Activated naive CD8-positive, alpha-beta T cell treated with anti-CD3 and anti-CD28 coated beads, Interleukin-2, amount 50 U/mL, for 16 hours (primary cell): ENCODE measurements around the gene ACOX1.

Experiments used
- DNase-seq: peaks from one replicate; pipeline ENCODE4 v3.0.0-alpha.2; 2020; ENCODE audit warnings: low read depth, low spot score

The ACOX1 gene

DNA sequence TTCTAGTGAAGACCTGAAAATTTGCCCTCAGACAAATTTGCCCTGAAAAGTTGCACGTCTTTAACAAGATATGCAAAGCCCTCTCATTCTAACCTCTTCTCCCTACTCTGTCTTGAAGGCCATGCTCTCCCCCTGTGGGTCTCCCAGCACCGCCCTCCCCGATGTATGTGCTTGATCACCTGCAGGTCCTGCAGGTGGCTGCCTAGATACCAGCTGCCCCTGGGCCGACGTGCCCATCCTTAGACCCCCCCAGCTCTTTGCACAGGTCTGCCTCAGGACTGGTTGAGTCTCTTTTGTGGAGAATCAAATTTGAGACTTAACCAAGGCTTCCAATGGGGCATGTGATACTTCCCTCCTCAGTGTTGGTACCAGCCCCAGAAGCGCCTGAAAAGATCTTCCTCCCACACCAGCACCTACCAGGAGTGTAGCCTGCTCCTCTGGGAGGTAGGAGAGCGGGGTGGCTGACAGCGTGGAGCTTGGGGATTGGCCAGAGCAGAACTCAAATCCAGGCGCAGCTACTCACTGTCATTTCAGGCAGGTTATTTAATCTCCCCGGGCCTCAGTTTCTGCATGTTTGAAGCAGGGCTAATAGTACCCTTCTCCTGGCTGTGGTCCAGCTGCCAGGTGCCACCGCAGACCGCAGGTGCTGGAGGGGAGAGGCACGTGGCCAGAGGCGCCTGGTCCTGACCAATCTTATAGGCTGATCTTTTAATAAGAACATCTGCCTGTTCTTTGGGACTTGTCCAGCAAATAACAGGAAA is 69.7 kb downstream of the ACOX1 start:
- DNase-seq = no peak

- no peak for DNase-seq
Measured at GRCh38 chr17:75908201-75908600, 70.8 kb downstream of the ACOX1 start.

GRCh38 chr17:75906143-75906884 is 72.7 kb downstream of the ACOX1 start:
- no peak for DNase-seq

DNA sequence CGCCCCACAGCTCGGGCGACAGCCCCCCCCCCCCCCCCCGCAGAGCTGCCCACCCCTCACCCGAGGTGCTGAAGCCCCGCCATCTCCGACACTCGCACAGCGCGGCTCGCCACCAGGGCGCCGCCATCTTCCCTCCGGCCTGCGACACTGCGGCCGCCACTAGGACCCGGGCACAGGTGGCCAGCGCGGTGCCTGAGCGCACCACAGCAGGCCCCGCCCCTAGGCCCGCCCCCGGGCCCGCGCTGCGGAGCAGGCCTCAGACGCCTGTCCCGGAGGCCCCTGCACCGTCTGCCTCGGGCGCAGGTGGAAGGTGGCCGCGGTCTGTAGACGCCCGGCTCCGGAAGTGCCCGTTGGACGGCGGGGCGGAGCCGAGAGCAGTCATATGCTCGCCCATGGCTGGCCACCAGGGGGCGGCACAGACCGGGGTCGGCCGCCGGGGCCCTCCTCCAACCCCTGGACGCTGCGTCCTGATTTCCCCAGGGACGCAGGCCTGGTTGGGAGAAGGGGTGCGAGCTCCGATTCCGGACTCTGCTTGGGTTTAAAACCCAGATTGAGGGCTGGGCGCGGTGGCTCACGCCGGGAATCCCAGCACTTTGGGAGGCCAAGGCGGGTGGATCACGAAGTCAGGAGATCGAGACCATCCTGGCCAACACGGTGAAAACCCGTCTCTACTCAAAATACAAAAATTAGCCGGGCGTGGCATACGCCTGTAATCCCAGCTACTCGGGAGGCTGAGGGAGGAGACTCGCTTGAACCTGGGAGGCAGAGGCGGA is 74.0 kb downstream of the ACOX1 start, which contains the start of gene MRPL38:
Gene MRPL38 (minus strand): TSS at position 136 of the 773 bp plus-strand sequence. CDS start 9 bp downstream, at position 127.
- DNase-seq = peak; percentile 90

GRCh38 chr17:75902406-75902805 is 76.6 kb downstream of the ACOX1 start:
- no peak for DNase-seq

- no peak for DNase-seq
Measured at GRCh38 chr17:75901727-75902126, 77.2 kb downstream of the ACOX1 start.

DNA sequence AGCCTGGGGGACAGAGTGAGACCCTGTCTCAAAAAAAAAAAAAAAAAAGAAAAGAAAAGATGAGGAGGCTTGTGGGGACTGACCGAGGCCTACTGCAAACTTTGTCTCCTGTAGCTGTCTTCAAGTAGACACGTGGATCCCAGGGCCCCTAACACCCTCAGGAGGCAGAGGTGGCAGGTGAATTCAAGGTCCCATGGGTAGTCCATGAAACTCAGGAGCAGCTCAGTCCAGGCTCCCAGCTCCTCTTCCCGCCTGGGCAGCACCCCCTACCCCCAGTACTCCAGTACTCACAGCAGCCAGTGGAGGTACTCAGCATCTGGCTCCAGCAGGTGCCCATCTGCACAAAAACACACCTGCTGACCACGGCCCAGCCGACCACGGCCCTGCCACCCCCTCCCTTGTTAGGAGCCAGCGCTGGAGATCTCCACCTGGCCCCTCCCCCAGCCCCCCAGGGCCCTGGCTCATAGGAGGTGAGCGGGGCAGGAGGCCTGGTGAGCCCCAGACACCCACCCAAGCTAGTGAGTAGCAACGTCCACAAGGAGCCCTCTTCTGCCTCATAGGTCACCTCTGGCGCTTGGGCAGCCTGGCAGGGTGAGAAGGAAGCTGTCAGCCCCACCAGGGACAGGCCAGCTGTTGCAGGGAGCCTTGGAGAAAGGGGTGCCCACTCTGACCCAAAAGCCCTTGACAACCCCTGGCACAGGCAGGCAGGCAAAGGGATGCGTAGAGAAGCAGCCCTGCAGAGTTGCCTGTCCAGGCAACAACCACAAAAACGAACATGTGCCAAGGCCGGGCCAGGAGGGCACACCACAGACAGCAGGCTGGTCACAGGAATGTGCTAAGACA is 78.1 kb downstream of the ACOX1 start:
- no peak for DNase-seq

- DNase-seq = no peak
Measured at GRCh38 chr17:75899767-75900468, 79.0 kb downstream of the ACOX1 start.

GRCh38 chr17:75899353-75899752 is 79.6 kb downstream of the ACOX1 start:
- DNase-seq = no peak

DNA sequence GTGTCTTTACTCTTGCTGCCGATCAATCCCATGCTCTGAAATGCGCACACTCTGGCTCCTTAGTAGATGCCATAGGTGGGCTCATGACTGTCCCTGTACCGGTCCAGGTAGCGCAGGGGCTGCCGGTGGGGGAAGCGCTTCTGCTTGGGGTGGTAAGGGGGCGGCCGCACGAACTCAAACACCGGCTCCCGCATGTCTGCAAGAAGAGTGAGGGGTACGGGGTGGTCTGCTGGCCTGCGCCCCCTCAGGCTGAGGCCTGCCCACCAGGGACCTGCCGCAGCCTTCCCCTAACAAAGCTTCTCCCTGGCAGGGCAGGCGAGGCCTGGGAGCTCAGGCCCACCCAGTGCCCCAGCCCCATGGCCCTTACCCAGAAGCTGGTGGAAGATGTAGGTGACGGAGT is 80.2 kb downstream of the ACOX1 start:
- DNase-seq = no peak

- no peak for DNase-seq
Measured at GRCh38 chr17:75898065-75898464, 80.9 kb downstream of the ACOX1 start.

GRCh38 chr17:75897160-75898019 is 81.6 kb downstream of the ACOX1 start:
- no peak for DNase-seq

DNA sequence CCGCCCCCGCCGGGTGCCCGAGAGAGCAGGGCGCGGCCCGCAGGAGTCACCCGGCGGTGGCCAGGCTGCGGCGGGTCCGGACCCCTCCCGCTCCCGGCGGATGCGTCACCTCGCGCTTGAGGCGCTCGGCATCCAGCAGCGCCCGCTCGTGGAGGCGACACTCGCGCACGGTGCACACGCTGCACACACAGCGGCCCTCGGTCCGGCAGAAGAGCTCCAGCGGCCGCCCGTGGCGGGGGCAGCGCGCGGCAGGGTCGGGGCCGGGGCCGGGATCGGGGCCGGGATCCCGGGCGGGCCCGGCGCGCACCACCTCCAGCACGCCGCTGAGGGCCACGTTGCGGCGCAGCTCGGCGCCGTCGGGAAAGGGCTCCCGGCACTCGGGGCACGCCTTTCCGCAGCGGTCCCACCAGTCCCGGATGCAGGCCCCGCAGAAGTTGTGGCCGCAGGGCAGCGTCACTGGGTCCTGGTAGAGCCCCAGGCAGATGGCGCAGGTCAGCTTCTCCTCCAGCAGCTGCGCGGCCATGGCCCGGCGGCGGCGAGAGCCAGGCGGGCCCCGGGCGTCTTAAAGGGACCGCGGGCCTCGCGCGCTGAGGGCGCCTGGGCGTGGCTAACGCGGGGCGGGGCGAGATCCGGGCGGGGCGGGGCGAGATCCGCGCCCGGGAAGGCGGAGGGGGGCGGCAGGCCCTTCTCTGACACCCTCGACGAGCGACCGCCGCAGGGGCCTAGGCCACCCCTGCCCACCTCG is 82.4 kb downstream of the ACOX1 start, which contains the start of gene TRIM65:
Gene TRIM65 (minus strand): TSS at position 537 of the 745 bp plus-strand sequence. CDS start 14 bp downstream, at position 523.
- peak; percentile 56 for DNase-seq

GRCh38 chr17:75895370-75896155 is 83.4 kb downstream of the ACOX1 start:
- DNase-seq = no peak

- no peak for DNase-seq
Measured at GRCh38 chr17:75894049-75894733, 84.8 kb downstream of the ACOX1 start.

- DNase-seq = no peak
Measured at GRCh38 chr17:75893305-75894048, 85.5 kb downstream of the ACOX1 start.
